ENCODE data around the gene MAP4K2. TPM values are rescaled to one million over a fixed set of nuclear protein-coding genes. Genes with fewer than 3 reads are reported as not detected.

Gene MAP4K2
- total and polyA plus RNA-seq, 2 of the 13 experiments (the other 11 are each of a cell fraction or from before 2014, with no cell fraction given): 8.3 to 17.6 TPM

DNA sequence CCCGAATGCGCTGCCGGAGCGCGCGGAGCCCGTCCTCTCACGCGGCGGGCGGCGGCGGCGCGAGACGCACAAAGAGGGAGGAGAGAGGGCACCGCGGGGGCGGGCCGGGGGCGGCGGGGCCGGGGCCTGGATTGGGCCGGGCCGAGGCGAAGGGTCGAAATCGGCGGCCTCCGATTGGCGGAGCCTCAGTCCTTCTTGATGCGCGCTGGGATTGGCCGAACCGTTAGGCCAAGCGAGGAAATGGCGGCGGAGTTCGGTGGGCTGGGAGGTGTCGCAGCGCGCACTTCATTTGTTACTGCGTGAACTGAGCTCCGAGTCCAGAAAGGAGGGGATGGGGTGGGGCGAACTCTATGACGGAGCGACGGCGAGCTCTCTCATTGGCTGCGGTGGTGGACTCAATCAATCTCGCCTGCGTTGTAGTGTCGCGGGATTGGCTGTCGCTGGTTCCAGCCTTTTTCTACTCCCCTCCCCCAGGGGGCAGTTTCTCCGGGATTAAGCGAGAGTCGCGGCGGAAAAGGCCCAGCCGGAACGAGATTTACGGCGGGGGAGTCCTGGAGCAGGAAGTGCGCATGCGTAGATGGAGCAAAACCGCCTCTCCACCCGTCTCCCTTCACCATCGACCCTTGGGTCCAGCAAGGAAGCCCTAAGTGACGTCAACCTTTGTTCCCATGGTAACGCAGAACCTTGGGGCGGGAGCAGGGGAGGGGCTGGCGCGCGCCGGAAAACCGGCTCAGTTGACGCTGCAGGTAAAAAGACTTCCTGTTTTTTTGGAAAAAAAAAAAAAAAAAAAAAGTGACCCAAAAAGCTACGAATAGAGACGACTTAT is 24.3 kb downstream of the MAP4K2 start, which contains the start of gene SF1 (continued):
- TF ChIP-seq PHF20 (CRISPR knock-in tag; IDR thresholded peaks at IDR 0.05) (peak; percentile 51; the same call in 1 of the 2 replicates), SNAI1 (CRISPR knock-in tag; IDR thresholded peaks at IDR 0.05; ENCODE audit: borderline replicate concordance) (no peak), HNRNPK (IDR thresholded peaks at IDR 0.05; ENCODE audit: low read depth, low read length, poor library complexity, severe bottlenecking) (no peak), CHD4 (IDR thresholded peaks at IDR 0.05; ENCODE audit: borderline replicate concordance, low read length) (no peak), WIZ (CRISPR knock-in tag; IDR thresholded peaks at IDR 0.05) (no peak), TRIM24 (CRISPR knock-in tag; IDR thresholded peaks at IDR 0.05) (no peak), ZNF225 (CRISPR knock-in tag; IDR thresholded peaks at IDR 0.05) (no peak), SOX6 (IDR thresholded peaks at IDR 0.05) (no peak), SOX6 (CRISPR knock-in tag; IDR thresholded peaks at IDR 0.05) (peak; percentile 36), DR1 (CRISPR knock-in tag; IDR thresholded peaks at IDR 0.05) (peak; percentile 79; the same call in 1 of the 2 replicates), ZNF614 (CRISPR knock-in tag; IDR thresholded peaks at IDR 0.05; ENCODE audit: borderline replicate concordance) (0 out of 2 replicates have a peak, but pooled peaks have one; percentile 45), ZNF747 (CRISPR knock-in tag; IDR thresholded peaks at IDR 0.05; ENCODE audit: borderline replicate concordance) (peak; percentile 66; the same call in 1 of the 2 replicates), SP4 (CRISPR knock-in tag; IDR thresholded peaks at IDR 0.05) (peak; percentile 83), NAIF1 (CRISPR knock-in tag; IDR thresholded peaks at IDR 0.05; ENCODE audit: borderline replicate concordance) (peak; percentile 46; the same call in 1 of the 2 replicates), SYNCRIP (IDR thresholded peaks at IDR 0.05; ENCODE audit: insufficient read depth, low read depth, low read length) (no peak), NFKB2 (CRISPR knock-in tag; IDR thresholded peaks at IDR 0.05; ENCODE audit: borderline replicate concordance) (peak; percentile 57; the same call in 1 of the 2 replicates), NCOR1 (IDR thresholded peaks at IDR 0.05; ENCODE audit: borderline replicate concordance, low read length) (no peak), ZNF672 (CRISPR knock-in tag; IDR thresholded peaks at IDR 0.05) (no peak), ZNF101 (CRISPR knock-in tag; IDR thresholded peaks at IDR 0.05; ENCODE audit: borderline replicate concordance, low read depth) (no peak)
- TF ChIP-seq, protein P1, sequence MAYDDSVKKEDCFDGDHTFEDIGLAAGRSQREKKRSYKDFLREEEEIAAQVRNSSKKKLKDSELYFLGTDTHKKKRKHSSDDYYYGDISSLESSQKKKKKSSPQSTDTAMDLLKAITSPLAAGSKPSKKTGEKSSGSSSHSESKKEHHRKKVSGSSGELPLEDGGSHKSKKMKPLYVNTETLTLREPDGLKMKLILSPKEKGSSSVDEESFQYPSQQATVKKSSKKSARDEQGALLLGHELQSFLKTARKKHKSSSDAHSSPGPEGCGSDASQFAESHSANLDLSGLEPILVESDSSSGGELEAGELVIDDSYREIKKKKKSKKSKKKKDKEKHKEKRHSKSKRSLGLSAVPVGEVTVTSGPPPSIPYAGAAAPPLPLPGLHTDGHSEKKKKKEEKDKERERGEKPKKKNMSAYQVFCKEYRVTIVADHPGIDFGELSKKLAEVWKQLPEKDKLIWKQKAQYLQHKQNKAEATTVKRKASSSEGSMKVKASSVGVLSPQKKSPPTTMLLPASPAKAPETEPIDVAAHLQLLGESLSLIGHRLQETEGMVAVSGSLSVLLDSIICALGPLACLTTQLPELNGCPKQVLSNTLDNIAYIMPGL (CRISPR knock-in tag; IDR thresholded peaks at IDR 0.05; ENCODE audit: borderline replicate concordance in 1 of 2, low read depth in 1 of 2): peak; percentile 38 to 64; a peak in 2 of 4 replicates
- TF ChIP-seq, protein P2, sequence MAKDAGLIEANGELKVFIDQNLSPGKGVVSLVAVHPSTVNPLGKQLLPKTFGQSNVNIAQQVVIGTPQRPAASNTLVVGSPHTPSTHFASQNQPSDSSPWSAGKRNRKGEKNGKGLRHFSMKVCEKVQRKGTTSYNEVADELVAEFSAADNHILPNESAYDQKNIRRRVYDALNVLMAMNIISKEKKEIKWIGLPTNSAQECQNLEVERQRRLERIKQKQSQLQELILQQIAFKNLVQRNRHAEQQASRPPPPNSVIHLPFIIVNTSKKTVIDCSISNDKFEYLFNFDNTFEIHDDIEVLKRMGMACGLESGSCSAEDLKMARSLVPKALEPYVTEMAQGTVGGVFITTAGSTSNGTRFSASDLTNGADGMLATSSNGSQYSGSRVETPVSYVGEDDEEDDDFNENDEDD (CRISPR knock-in tag; IDR thresholded peaks at IDR 0.05; ENCODE audit: borderline replicate concordance): peak; percentile 32; the same call in 1 of the 2 replicates
- TF ChIP-seq, protein P3, sequence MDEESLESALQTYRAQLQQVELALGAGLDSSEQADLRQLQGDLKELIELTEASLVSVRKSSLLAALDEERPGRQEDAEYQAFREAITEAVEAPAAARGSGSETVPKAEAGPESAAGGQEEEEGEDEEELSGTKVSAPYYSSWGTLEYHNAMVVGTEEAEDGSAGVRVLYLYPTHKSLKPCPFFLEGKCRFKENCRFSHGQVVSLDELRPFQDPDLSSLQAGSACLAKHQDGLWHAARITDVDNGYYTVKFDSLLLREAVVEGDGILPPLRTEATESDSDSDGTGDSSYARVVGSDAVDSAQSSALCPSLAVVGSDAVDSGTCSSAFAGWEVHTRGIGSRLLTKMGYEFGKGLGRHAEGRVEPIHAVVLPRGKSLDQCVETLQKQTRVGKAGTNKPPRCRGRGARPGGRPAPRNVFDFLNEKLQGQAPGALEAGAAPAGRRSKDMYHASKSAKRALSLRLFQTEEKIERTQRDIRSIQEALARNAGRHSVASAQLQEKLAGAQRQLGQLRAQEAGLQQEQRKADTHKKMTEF (CRISPR knock-in tag; IDR thresholded peaks at IDR 0.05): peak; percentile 54
- TF ChIP-seq, protein P4, sequence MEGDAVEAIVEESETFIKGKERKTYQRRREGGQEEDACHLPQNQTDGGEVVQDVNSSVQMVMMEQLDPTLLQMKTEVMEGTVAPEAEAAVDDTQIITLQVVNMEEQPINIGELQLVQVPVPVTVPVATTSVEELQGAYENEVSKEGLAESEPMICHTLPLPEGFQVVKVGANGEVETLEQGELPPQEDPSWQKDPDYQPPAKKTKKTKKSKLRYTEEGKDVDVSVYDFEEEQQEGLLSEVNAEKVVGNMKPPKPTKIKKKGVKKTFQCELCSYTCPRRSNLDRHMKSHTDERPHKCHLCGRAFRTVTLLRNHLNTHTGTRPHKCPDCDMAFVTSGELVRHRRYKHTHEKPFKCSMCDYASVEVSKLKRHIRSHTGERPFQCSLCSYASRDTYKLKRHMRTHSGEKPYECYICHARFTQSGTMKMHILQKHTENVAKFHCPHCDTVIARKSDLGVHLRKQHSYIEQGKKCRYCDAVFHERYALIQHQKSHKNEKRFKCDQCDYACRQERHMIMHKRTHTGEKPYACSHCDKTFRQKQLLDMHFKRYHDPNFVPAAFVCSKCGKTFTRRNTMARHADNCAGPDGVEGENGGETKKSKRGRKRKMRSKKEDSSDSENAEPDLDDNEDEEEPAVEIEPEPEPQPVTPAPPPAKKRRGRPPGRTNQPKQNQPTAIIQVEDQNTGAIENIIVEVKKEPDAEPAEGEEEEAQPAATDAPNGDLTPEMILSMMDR (CRISPR knock-in tag; IDR thresholded peaks at IDR 0.05): peak; percentile 57
